ENCODE results near the gene CDRT15L2.
"Not testable (repeated sequence)": the region's sequence is repeated elsewhere in the genome, so short reads cannot be mapped to it uniquely, and the experiment has no call there.

DNA sequence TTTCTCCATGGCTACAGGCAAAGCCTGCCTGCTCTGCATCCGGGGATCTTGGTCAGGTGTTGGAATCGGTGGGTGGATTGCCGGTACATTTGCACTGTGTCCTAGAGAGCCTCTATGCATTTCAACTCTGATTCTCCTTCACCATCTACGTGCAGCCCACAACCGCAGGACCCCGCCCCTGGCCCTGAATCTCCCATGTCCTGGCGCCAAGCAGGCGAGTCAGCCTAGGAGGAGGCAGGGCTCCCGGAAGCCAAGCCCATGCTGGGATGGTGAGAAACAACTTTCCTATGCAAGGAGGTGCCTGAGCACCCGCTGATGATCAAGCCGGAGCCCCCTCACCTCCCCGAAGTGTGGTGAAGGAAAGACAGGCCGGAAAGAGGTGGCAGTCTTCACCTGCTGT is 7.9 kb upstream of the CDRT15L2 start:
- TF ChIP-seq POLR2AphosphoS5, POLR2A (IDR thresholded peaks at IDR 0.05): not testable (repeated sequence)
- TF ChIP-seq, protein P1, sequence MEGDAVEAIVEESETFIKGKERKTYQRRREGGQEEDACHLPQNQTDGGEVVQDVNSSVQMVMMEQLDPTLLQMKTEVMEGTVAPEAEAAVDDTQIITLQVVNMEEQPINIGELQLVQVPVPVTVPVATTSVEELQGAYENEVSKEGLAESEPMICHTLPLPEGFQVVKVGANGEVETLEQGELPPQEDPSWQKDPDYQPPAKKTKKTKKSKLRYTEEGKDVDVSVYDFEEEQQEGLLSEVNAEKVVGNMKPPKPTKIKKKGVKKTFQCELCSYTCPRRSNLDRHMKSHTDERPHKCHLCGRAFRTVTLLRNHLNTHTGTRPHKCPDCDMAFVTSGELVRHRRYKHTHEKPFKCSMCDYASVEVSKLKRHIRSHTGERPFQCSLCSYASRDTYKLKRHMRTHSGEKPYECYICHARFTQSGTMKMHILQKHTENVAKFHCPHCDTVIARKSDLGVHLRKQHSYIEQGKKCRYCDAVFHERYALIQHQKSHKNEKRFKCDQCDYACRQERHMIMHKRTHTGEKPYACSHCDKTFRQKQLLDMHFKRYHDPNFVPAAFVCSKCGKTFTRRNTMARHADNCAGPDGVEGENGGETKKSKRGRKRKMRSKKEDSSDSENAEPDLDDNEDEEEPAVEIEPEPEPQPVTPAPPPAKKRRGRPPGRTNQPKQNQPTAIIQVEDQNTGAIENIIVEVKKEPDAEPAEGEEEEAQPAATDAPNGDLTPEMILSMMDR (IDR thresholded peaks at IDR 0.05 in 8 of 11, conservative IDR thresholded peaks at IDR 0.05 in 3 of 11): not testable (repeated sequence)
